Spleen (tissue), 7 donors: ENCODE measurements around the gene SREBF1.

Source experiments
- CTCF ChIP-seq, 11 experiments: fragments of 200-600 bp in 7 of 11; fragments of 450-650 bp in 4 of 11; sonication (generic) in 4 of 11; IDR thresholded peaks in 8 of 11; conservative IDR thresholded peaks in 3 of 11; 1 replicate in 7 of 11; 2 replicates in 4 of 11; pipeline versions ENCODE4 v1.4.0 to v1.8.0; 2016 to 2021; ENCODE audit warnings: antibody characterized with exemption in 11 of 11, inconsistent platforms in 4 of 11, mild to moderate bottlenecking in 1 of 11
- POLR2A ChIP-seq, 3 donors: fragments of 450-650 bp; IDR thresholded peaks; one replicate each; pipeline ENCODE4 v1.5.1; 2017; ENCODE audit warnings: antibody characterized with exemption in 3 of 3, mild to moderate bottlenecking in 1 of 3
- POLR2AphosphoS5 ChIP-seq, 3 donors: sonication (generic); formaldehyde crosslinking; IDR thresholded peaks; one replicate each; pipeline ENCODE4 v1.5.1; 2017; ENCODE audit warnings: antibody characterized with exemption in 3 of 3
- donor health status: DM: no; HTN: no; CAD: no; lungs with moderate emphysema.
- donor health status: DM: no; HTN: no; CAD: no.
- donor health status: DM: no; HTN: no; CAD: no.

- TF ChIP-seq CTCF (IDR thresholded peaks at IDR 0.05 in 8 of 11, conservative IDR thresholded peaks at IDR 0.05 in 3 of 11) (no peak), POLR2A (IDR thresholded peaks at IDR 0.05) (no peak), POLR2AphosphoS5 (IDR thresholded peaks at IDR 0.05) (no peak)
Measured at GRCh38 chr17:17792037-17792550, 44.7 kb downstream of the SREBF1 start.
